Measurements from ENCODE around the gene YDJC. TPM values are rescaled to one million over a fixed set of nuclear protein-coding genes. Genes with fewer than 3 reads are reported as not detected.

The YDJC gene
- total and polyA plus RNA-seq, 9 of the 15 experiments (the other 6 are each of a cell fraction or from before 2014, with no cell fraction given), result 13.5 to 871 (median 164) TPM

DNA sequence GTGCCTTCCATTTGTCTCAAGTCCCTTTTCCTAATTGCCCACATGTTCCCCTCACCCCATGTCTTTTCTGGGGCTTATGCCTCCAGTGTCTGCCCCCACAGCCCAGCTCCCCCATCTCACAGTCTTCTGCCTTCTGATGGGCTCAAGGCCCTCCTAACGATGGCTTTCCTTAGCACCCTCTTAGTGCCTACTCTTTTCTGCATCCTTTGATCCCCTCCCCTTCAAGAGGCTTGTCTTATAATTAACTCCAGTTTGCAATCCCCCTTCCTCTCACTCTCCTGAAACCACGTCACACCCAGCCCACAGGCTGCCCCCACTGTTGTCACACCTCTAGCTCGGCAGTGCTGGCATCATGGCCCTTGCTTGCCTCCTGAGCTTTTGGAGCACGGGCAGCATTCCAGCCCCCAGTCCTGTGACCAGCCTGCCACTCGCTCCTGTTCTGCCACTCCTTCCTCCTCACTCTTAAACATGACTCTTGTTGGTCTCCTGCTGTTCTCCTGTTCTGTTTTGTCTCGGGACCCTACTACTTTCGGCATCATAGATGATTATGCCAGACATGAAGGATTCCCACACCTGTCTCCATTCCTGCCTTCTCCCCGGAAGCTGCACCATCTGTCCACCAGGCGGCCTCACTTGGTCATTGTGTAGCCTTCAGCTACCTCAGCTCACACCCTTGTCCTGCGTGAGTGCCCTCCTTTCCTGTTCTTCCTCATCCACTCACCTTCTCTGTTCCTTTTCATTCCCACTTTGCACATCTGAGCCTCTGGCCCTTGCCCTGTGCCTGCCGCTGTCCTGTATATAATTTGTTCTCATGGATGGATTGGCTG is 36.2 kb downstream of the YDJC start (continued):
- no peak for TF ChIP-seq ZNF197 (CRISPR knock-in tag; IDR thresholded peaks at IDR 0.05; ENCODE audit: low read depth)
- TF ChIP-seq JUND (IDR thresholded peaks at IDR 0.05; ENCODE audit: borderline replicate concordance, low read depth, low read length), result peak; percentile 59
- TF ChIP-seq JUND (tag; IDR thresholded peaks at IDR 0.05; ENCODE audit: borderline replicate concordance, low read depth, low read length), result no peak; the same call in 2 of the 3 replicates
- TF ChIP-seq BCLAF1 (IDR thresholded peaks at IDR 0.05; ENCODE audit: borderline replicate concordance in 1 of 2, control insufficient read depth in 1 of 2, low read depth in 2 of 2, low read length in 1 of 2), result no peak
- TF ChIP-seq HNRNPH1 (optimal IDR thresholded peaks at IDR 0.05; ENCODE audit: low read depth, low read length), result no peak
- TF ChIP-seq SMAD3 (CRISPR knock-in tag; conservative IDR thresholded peaks at IDR 0.05), result no peak
- no peak for TF ChIP-seq SAFB (IDR thresholded peaks at IDR 0.05; ENCODE audit: borderline replicate concordance, low read depth, low read length)
- TF ChIP-seq NONO (IDR thresholded peaks at IDR 0.05; ENCODE audit: low read depth in 2 of 2, low read length in 1 of 2), result no peak
- TF ChIP-seq FOS (IDR thresholded peaks at IDR 0.05; ENCODE audit: extremely low read depth, insufficient read length), result no peak
- TF ChIP-seq TAF7 (tag; IDR thresholded peaks at IDR 0.05), result no peak
- no peak for TF ChIP-seq ZNF445 (CRISPR knock-in tag; IDR thresholded peaks at IDR 0.05; ENCODE audit: low read depth)
- no peak for TF ChIP-seq SPI1 (IDR thresholded peaks at IDR 0.05; ENCODE audit: borderline replicate concordance, low read depth, low read length)
- TF ChIP-seq SRSF3 (IDR thresholded peaks at IDR 0.05; ENCODE audit: insufficient read depth, low read length), result 0 out of 2 replicates have a peak, but pooled peaks have one; percentile 21
- TF ChIP-seq NFRKB (IDR thresholded peaks at IDR 0.05; ENCODE audit: low read depth), result no peak
- TF ChIP-seq, protein P1, sequence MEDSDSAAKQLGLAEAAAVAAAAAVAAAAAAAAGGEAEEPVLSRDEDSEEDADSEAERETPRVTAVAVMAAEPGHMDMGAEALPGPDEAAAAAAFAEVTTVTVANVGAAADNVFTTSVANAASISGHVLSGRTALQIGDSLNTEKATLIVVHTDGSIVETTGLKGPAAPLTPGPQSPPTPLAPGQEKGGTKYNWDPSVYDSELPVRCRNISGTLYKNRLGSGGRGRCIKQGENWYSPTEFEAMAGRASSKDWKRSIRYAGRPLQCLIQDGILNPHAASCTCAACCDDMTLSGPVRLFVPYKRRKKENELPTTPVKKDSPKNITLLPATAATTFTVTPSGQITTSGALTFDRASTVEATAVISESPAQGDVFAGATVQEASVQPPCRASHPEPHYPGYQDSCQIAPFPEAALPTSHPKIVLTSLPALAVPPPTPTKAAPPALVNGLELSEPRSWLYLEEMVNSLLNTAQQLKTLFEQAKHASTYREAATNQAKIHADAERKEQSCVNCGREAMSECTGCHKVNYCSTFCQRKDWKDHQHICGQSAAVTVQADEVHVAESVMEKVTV (CRISPR knock-in tag; IDR thresholded peaks at IDR 0.05), result no peak
- TF ChIP-seq GABPB1 (CRISPR knock-in tag; IDR thresholded peaks at IDR 0.05), result no peak
- TF ChIP-seq TBL1XR1 (IDR thresholded peaks at IDR 0.05; ENCODE audit: low read length in 2 of 2), result 0 out of 4 replicates have a peak, but pooled peaks of 1 of the 2 experiments have one; percentile 6
- TF ChIP-seq ZNF280B (CRISPR knock-in tag; IDR thresholded peaks at IDR 0.05), result no peak
- TF ChIP-seq POU5F1 (IDR thresholded peaks at IDR 0.05; ENCODE audit: borderline replicate concordance, low read depth, low read length, partially characterized antibody), result no peak

Data from K562 (cell line).